Measurements from ENCODE around the gene SLC7A5. TPM values are rescaled to one million over a fixed set of nuclear protein-coding genes. Genes with fewer than 3 reads are reported as not detected.
"Not testable (repeated sequence)": the region's sequence is repeated elsewhere in the genome, so short reads cannot be mapped to it uniquely, and the experiment has no call there.

Gene SLC7A5
- polyA plus RNA-seq, 4 donors: 4.0 to 15.9 (median 4.5) TPM

- DNase-seq (ENCODE audit: low read depth in 4 of 4, low spot score in 3 of 4): not testable (repeated sequence)
Observed at GRCh38 chr16:87862597-87863326, 6.5 kb downstream of the SLC7A5 start.

- DNase-seq (ENCODE audit: low read depth in 4 of 4, low spot score in 3 of 4): not testable (repeated sequence)
Observed at GRCh38 chr16:87861300-87862099, 7.8 kb downstream of the SLC7A5 start.

GRCh38 chr16:87860553-87861299 is 8.6 kb downstream of the SLC7A5 start:
- DNase-seq (ENCODE audit: low read depth in 4 of 4, low spot score in 3 of 4): no peak

- not testable (repeated sequence) for DNase-seq (ENCODE audit: low read depth in 4 of 4, low spot score in 3 of 4)
Observed at GRCh38 chr16:87858151-87858993, 10.9 kb downstream of the SLC7A5 start.

GRCh38 chr16:87856791-87857228 is 12.5 kb downstream of the SLC7A5 start:
- DNase-seq (ENCODE audit: low read depth in 4 of 4, low spot score in 3 of 4): no peak

- DNase-seq (ENCODE audit: low read depth in 4 of 4, low spot score in 3 of 4): no peak
Observed at GRCh38 chr16:87855852-87856715, 13.2 kb downstream of the SLC7A5 start.

GRCh38 chr16:87854907-87855683 is 14.2 kb downstream of the SLC7A5 start:
- DNase-seq (ENCODE audit: low read depth in 4 of 4, low spot score in 3 of 4): no peak

GRCh38 chr16:87854053-87854906 is 15.0 kb downstream of the SLC7A5 start:
- no peak for DNase-seq (ENCODE audit: low read depth in 4 of 4, low spot score in 3 of 4)

- peak in 2 of 4 donors; percentile 59 to 68 for DNase-seq (ENCODE audit: low read depth in 4 of 4, low spot score in 3 of 4)
Observed at GRCh38 chr16:87853411-87854052, 15.8 kb downstream of the SLC7A5 start.

GRCh38 chr16:87851601-87852000 is 17.7 kb downstream of the SLC7A5 start:
- DNase-seq (ENCODE audit: low read depth in 4 of 4, low spot score in 3 of 4): no peak

- no peak for DNase-seq (ENCODE audit: low read depth in 4 of 4, low spot score in 3 of 4)
Observed at GRCh38 chr16:87851141-87851587, 18.1 kb downstream of the SLC7A5 start.

GRCh38 chr16:87850009-87851006 is 19.0 kb downstream of the SLC7A5 start:
- DNase-seq (ENCODE audit: low read depth in 4 of 4, low spot score in 3 of 4): no peak

- DNase-seq (ENCODE audit: low read depth in 4 of 4, low spot score in 3 of 4): no peak
Observed at GRCh38 chr16:87849419-87850008, 19.8 kb downstream of the SLC7A5 start.

- no peak for DNase-seq (ENCODE audit: low read depth in 4 of 4, low spot score in 3 of 4)
Observed at GRCh38 chr16:87848676-87849345, 20.5 kb downstream of the SLC7A5 start.
